Erythroblast (primary cell): ENCODE measurements around the gene SUN3.
A peak's percentile ranks its signal among the peaks of the same experiment; 100 is the strongest.

Experiments used
- DNase-seq, 2 experiments: peaks; one replicate each; lab custom pipeline; 2025; lab: John Stamatoyannopoulos, UW
- GATA1 ChIP-seq: IDR thresholded peaks from 2 replicates; pipeline ENCODE4 v1.6.1; 2011; ENCODE audit warnings: low read depth, mild to moderate bottlenecking, control low read depth, low read length, moderate library complexity
- POLR2A ChIP-seq: IDR thresholded peaks from 2 replicates; pipeline ENCODE4 v1.6.1; 2011; ENCODE audit warnings: mild to moderate bottlenecking, low read length

Gene SUN3

GRCh38 chr7:48042216-48042615 is 13.3 kb upstream of the SUN3 start:
- no peak for DNase-seq
- TF ChIP-seq GATA1 (no peak), POLR2A (no peak)

GRCh38 chr7:48041653-48041970 is 12.7 kb upstream of the SUN3 start:
- TF ChIP-seq GATA1 (no peak), POLR2A (no peak)
- DNase-seq, result no peak

GRCh38 chr7:48040944-48041652 is 12.2 kb upstream of the SUN3 start:
- TF ChIP-seq POLR2A, result no peak
- no peak for TF ChIP-seq GATA1
- no peak for DNase-seq

GRCh38 chr7:48038815-48039506 is 10.1 kb upstream of the SUN3 start:
- no peak for DNase-seq
- TF ChIP-seq GATA1, result no peak
- TF ChIP-seq POLR2A, result no peak

GRCh38 chr7:48035967-48036478 is 7.1 kb upstream of the SUN3 start:
- DNase-seq, result no peak
- TF ChIP-seq GATA1 (no peak), POLR2A (no peak)

GRCh38 chr7:48035301-48035966 is 6.5 kb upstream of the SUN3 start, which contains the start of gene C7orf57:
C7orf57 (plus strand) TSS chr7:48035543; CDS start chr7:48036309, 766 bp downstream.
- TF ChIP-seq POLR2A (no peak), GATA1 (no peak)
- DNase-seq, result peak; percentile 59 to 62

- no peak for DNase-seq
Measured at GRCh38 chr7:48033922-48034321, 5.0 kb upstream of the SUN3 start.

GRCh38 chr7:48031111-48031510 is 2.2 kb upstream of the SUN3 start:
- DNase-seq, result no peak
- TF ChIP-seq GATA1 (no peak), POLR2A (no peak)

More at GRCh38 chr7:48033922-48034321, 5.0 kb upstream of the SUN3 start:
- TF ChIP-seq POLR2A (no peak), GATA1 (no peak)

- TF ChIP-seq POLR2A, result no peak
- TF ChIP-seq GATA1, result no peak
- no peak for DNase-seq
Measured at GRCh38 chr7:48025624-48026023, 3.3 kb downstream of the SUN3 start.

- no peak for DNase-seq
- no peak for TF ChIP-seq POLR2A
- no peak for TF ChIP-seq GATA1
Measured at GRCh38 chr7:48017674-48018073, 11.2 kb downstream of the SUN3 start.

GRCh38 chr7:48016641-48017040 is 12.3 kb downstream of the SUN3 start:
- no peak for DNase-seq
- no peak for TF ChIP-seq POLR2A
- no peak for TF ChIP-seq GATA1

GRCh38 chr7:48011951-48012350 is 17.0 kb downstream of the SUN3 start:
- TF ChIP-seq POLR2A, result no peak
- TF ChIP-seq GATA1, result no peak
- no peak for DNase-seq

GRCh38 chr7:48011323-48011722 is 17.6 kb downstream of the SUN3 start:
- TF ChIP-seq GATA1 (no peak), POLR2A (no peak)
- no peak for DNase-seq

GRCh38 chr7:48009954-48010353 is 19.0 kb downstream of the SUN3 start:
- DNase-seq, result no peak
- TF ChIP-seq GATA1 (no peak), POLR2A (no peak)

- DNase-seq, result no peak
Measured at GRCh38 chr7:48009257-48009656, 19.6 kb downstream of the SUN3 start.

More at GRCh38 chr7:48009257-48009656, 19.6 kb downstream of the SUN3 start:
- no peak for TF ChIP-seq POLR2A
- TF ChIP-seq GATA1, result no peak
